ENCODE data around the gene EXT2.
A peak's percentile ranks its signal among the peaks of the same experiment; 100 is the strongest.

Gene EXT2

GRCh38 chr11:44219830-44220796 lies 124.6 kb downstream of the EXT2 start:
- ATAC-seq = peak; percentile 83
- TF ChIP-seq ZFP3 (CRISPR knock-in tag; IDR thresholded peaks at IDR 0.05) (no peak), ZNF8 (CRISPR knock-in tag; IDR thresholded peaks at IDR 0.05) (no peak), TOX (CRISPR knock-in tag; IDR thresholded peaks at IDR 0.05; ENCODE audit: borderline replicate concordance) (0 out of 2 replicates have a peak, but pooled peaks have one; percentile 55), TCF4 (CRISPR knock-in tag; IDR thresholded peaks at IDR 0.05; ENCODE audit: borderline replicate concordance) (no peak), OSR1 (CRISPR knock-in tag; IDR thresholded peaks at IDR 0.05) (no peak), RARB (CRISPR knock-in tag; IDR thresholded peaks at IDR 0.05) (no peak), CSDC2 (CRISPR knock-in tag; IDR thresholded peaks at IDR 0.05) (no peak), PPARA (CRISPR knock-in tag; IDR thresholded peaks at IDR 0.05; ENCODE audit: borderline replicate concordance) (no peak), TSHZ2 (CRISPR knock-in tag; IDR thresholded peaks at IDR 0.05) (no peak)

- TF ChIP-seq TSHZ2 (CRISPR knock-in tag; IDR thresholded peaks at IDR 0.05) = no peak
- no peak for TF ChIP-seq ZNF70 (CRISPR knock-in tag; IDR thresholded peaks at IDR 0.05)
- no peak for TF ChIP-seq TOX (CRISPR knock-in tag; IDR thresholded peaks at IDR 0.05; ENCODE audit: borderline replicate concordance)
- no peak for TF ChIP-seq ESRRG (CRISPR knock-in tag; IDR thresholded peaks at IDR 0.05)
- TF ChIP-seq ISL1 (CRISPR knock-in tag; IDR thresholded peaks at IDR 0.05) = no peak
- TF ChIP-seq CREB5 (CRISPR knock-in tag; IDR thresholded peaks at IDR 0.05; ENCODE audit: low read depth) = no peak
- TF ChIP-seq CSRNP3 (CRISPR knock-in tag; IDR thresholded peaks at IDR 0.05) = no peak
- no peak for TF ChIP-seq ZFP3 (CRISPR knock-in tag; IDR thresholded peaks at IDR 0.05)
- TF ChIP-seq PPARA (CRISPR knock-in tag; IDR thresholded peaks at IDR 0.05; ENCODE audit: borderline replicate concordance) = no peak
- TF ChIP-seq PATZ1 (CRISPR knock-in tag; IDR thresholded peaks at IDR 0.05; ENCODE audit: borderline replicate concordance) = no peak
- no peak for TF ChIP-seq OSR1 (CRISPR knock-in tag; IDR thresholded peaks at IDR 0.05)
- TF ChIP-seq ZNF565 (CRISPR knock-in tag; conservative IDR thresholded peaks at IDR 0.05; ENCODE audit: low read depth) = no peak
- no peak for TF ChIP-seq BACH2 (CRISPR knock-in tag; IDR thresholded peaks at IDR 0.05; ENCODE audit: borderline replicate concordance)
- TF ChIP-seq ARNTL (CRISPR knock-in tag; IDR thresholded peaks at IDR 0.05; ENCODE audit: borderline replicate concordance, low read depth) = no peak
- no peak for TF ChIP-seq SNAI2 (CRISPR knock-in tag; IDR thresholded peaks at IDR 0.05)
- TF ChIP-seq CSDC2 (CRISPR knock-in tag; IDR thresholded peaks at IDR 0.05) = no peak
- TF ChIP-seq ZC3H10 (CRISPR knock-in tag; IDR thresholded peaks at IDR 0.05) = no peak
- ATAC-seq = peak; percentile 43
Observed at GRCh38 chr11:44221456-44221855, 126.0 kb downstream of the EXT2 start.
